HEK293T (cell line): ENCODE measurements around the gene TMEM245.

Experiments
- ARNT ChIP-seq: fragments of 450-650 bp; IDR thresholded peaks from 2 replicates; pipeline ENCODE4 v1.6.1; 2017; ENCODE audit warnings: mild to moderate bottlenecking
- BHLHE40 ChIP-seq: fragments of 450-650 bp; IDR thresholded peaks from 2 replicates; pipeline ENCODE4 v1.6.1; 2016; ENCODE audit warnings: mild to moderate bottlenecking, moderate library complexity, borderline replicate concordance
- CTBP1 ChIP-seq: fragments of 450-650 bp; IDR thresholded peaks from 2 replicates; pipeline ENCODE4 v1.6.1; 2016; ENCODE audit warnings: borderline replicate concordance
- ELF4 ChIP-seq: fragments of 450-650 bp; IDR thresholded peaks from 2 replicates; pipeline ENCODE4 v1.6.1; 2017; ENCODE audit warnings: antibody characterized with exemption
- FOXA1 ChIP-seq: fragments of 450-650 bp; IDR thresholded peaks from 2 replicates; pipeline ENCODE4 v1.6.1; 2016; ENCODE audit warnings: mild to moderate bottlenecking
- FOXM1 ChIP-seq: fragments of 450-650 bp; IDR thresholded peaks from 2 replicates; pipeline ENCODE4 v1.6.1; 2017; ENCODE audit warnings: mild to moderate bottlenecking, borderline replicate concordance
- HDGF ChIP-seq: fragments of 450-650 bp; IDR thresholded peaks from 2 replicates; pipeline ENCODE4 v1.6.1; 2017; ENCODE audit warnings: antibody characterized with exemption, borderline replicate concordance
- L3MBTL2 ChIP-seq: fragments of 450-650 bp; conservative IDR thresholded peaks from 2 replicates; pipeline ENCODE4 v1.6.1; 2016; ENCODE audit warnings: mild to moderate bottlenecking
- LEF1 ChIP-seq: fragments of 450-650 bp; IDR thresholded peaks from 2 replicates; pipeline ENCODE4 v1.6.1; 2017; ENCODE audit warnings: mild to moderate bottlenecking, borderline replicate concordance
- NFRKB ChIP-seq: fragments of 450-650 bp; IDR thresholded peaks from 2 replicates; pipeline ENCODE4 v1.6.1; 2016; ENCODE audit warnings: mild to moderate bottlenecking, moderate library complexity
- SUZ12 ChIP-seq: fragments of 450-650 bp; IDR thresholded peaks from 2 replicates; pipeline ENCODE4 v1.6.1; 2016; ENCODE audit warnings: mild to moderate bottlenecking
- TARDBP ChIP-seq: fragments of 450-650 bp; IDR thresholded peaks from 2 replicates; pipeline ENCODE4 v1.6.1; 2016
- ZNF384 ChIP-seq: fragments of 450-650 bp; IDR thresholded peaks from 2 replicates; pipeline ENCODE4 v1.6.1; 2016
- TF ChIP-seq, protein P1 (sequence below): fragments of 450-650 bp; IDR thresholded peaks from 2 replicates; pipeline ENCODE4 v1.6.1; 2016

GRCh38 chr9:109149722-109150121 is 30.0 kb upstream of the TMEM245 start:
- TF ChIP-seq ELF4 (no peak), SUZ12 (no peak), CTBP1 (no peak), NFRKB (no peak), TARDBP (no peak), FOXA1 (no peak), FOXM1 (no peak), HDGF (no peak), ZNF384 (no peak), ARNT (no peak), LEF1 (no peak), BHLHE40 (no peak), L3MBTL2 (no peak)
- TF ChIP-seq, protein P1, sequence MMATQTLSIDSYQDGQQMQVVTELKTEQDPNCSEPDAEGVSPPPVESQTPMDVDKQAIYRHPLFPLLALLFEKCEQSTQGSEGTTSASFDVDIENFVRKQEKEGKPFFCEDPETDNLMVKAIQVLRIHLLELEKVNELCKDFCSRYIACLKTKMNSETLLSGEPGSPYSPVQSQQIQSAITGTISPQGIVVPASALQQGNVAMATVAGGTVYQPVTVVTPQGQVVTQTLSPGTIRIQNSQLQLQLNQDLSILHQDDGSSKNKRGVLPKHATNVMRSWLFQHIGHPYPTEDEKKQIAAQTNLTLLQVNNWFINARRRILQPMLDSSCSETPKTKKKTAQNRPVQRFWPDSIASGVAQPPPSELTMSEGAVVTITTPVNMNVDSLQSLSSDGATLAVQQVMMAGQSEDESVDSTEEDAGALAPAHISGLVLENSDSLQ: no peak
